HepG2 (cell line): Measurements from ENCODE around the gene VAV2. TPM values are rescaled to one million over a fixed set of nuclear protein-coding genes. Genes with fewer than 3 reads are reported as not detected.
A peak's percentile ranks its signal among the peaks of the same experiment; 100 is the strongest.

Source experiments
- ATAC-seq: fragments of 200-7000 bp; cut with Tn5 transposase; 3 replicates; pipeline ENCODE4 v1.9.1; 2020; ENCODE audit warnings: mild to moderate bottlenecking, moderate library complexity
- BruUV-seq: library from RNA; stranded (reverse); fragments of 400-500 nt; replicated peaks from 2 replicates; lab custom pipeline; 2021; lab: Mats Ljungman, UMichigan
- CTCF ChIA-PET: fragments of 300-600 bp; formaldehyde crosslinking; extraction: SDS; loops from one replicate; lab custom pipeline; 2021; ENCODE audit warnings: low total read pairs, inconsistent platforms, low intra/inter-chr PET ratio; lab: Yijun Ruan, JAX
- POLR2A ChIA-PET: fragments of 350-600 bp; sonication (Branson Sonifier 250); formaldehyde crosslinking; loops from one replicate; lab custom pipeline; 2020; ENCODE audit warnings: antibody characterized with exemption, inconsistent platforms; lab: Yijun Ruan, JAX
- DNase-seq: peaks from one replicate; pipeline ENCODE4 v3.0.0-alpha.2; 2015; ENCODE audit warnings: low spot score
- FAIRE-seq: peaks from 3 replicates; lab custom pipeline; 2011; peaks lifted over from hg19 to GRCh38; lab: Jason Lieb, UNC
- H2AFZ ChIP-seq: one replicate; pipeline ENCODE4 v1.6.1; 2011; ENCODE audit warnings: low read length, inconsistent platforms
- H3K27ac ChIP-seq: fragments of 300-600 bp; 3 replicates; pipeline ENCODE4 v1.8.0; 2011; ENCODE audit warnings: mixed run types, mild to moderate bottlenecking, mixed read lengths, low read length, inconsistent platforms; ENCODE audit not compliant: insufficient read depth; ENCODE audit errors: extremely low read length
- H3K27me3 ChIP-seq, 2 experiments: fragments of 200-600 bp in 1 of 2; 2 replicates in 1 of 2; 3 replicates in 1 of 2; pipeline versions ENCODE4 v1.6.0 to v1.8.0; 2011; ENCODE audit warnings: low read length in 2 of 2, mild to moderate bottlenecking in 2 of 2, moderate library complexity in 2 of 2, inconsistent platforms in 1 of 2; ENCODE audit not compliant: insufficient read depth in 2 of 2, control insufficient read depth in 1 of 2
- H3K36me3 ChIP-seq, 2 experiments: fragments of 200-600 bp in 1 of 2; replicated peaks in 1 of 2; 2 replicates in 1 of 2; 3 replicates in 1 of 2; pipeline versions ENCODE4 v1.5.1 to v1.8.0; 2011; ENCODE audit warnings: low read length in 2 of 2, inconsistent platforms in 1 of 2; ENCODE audit not compliant: insufficient read depth in 2 of 2, control insufficient read depth in 1 of 2
- H3K4me1 ChIP-seq: 2 replicates; pipeline ENCODE4 v1.5.1; 2012; ENCODE audit warnings: low read length, inconsistent platforms; ENCODE audit not compliant: insufficient read depth
- H3K4me2 ChIP-seq: 2 replicates; pipeline ENCODE4 v1.6.0; 2011; ENCODE audit warnings: low read depth, low read length, inconsistent platforms
- H3K4me3 ChIP-seq, 3 experiments: fragments of 200-600 bp in 1 of 3; sonication (generic), shearing (Covaris generic) in 1 of 3; replicated peaks in 1 of 3; 2 replicates each; pipeline ENCODE4 v1.5.1; 2011 to 2016; ENCODE audit warnings: low read length in 3 of 3, inconsistent platforms in 2 of 3, low read depth in 2 of 3, mild to moderate bottlenecking in 2 of 3, control low read depth in 1 of 3, mixed read lengths in 1 of 3; ENCODE audit not compliant: insufficient read depth in 1 of 3
- H3K79me2 ChIP-seq: one replicate; pipeline ENCODE4 v1.6.1; 2011; ENCODE audit warnings: low read length, inconsistent platforms; ENCODE audit not compliant: insufficient read depth
- H3K9ac ChIP-seq: 2 replicates; pipeline ENCODE4 v1.6.0; 2011; ENCODE audit warnings: mild to moderate bottlenecking, low read depth, low read length, inconsistent platforms; ENCODE audit not compliant: insufficient read depth
- H3K9me3 ChIP-seq: 2 replicates; pipeline ENCODE4 v1.5.1; 2012; ENCODE audit warnings: mild to moderate bottlenecking, low read length
- H4K20me1 ChIP-seq: 2 replicates; pipeline ENCODE4 v1.6.0; 2011; ENCODE audit warnings: inconsistent platforms, mild to moderate bottlenecking, low read length, moderate library complexity; ENCODE audit not compliant: insufficient read depth
- EED ChIP-seq: sonication (generic); formaldehyde crosslinking; IDR thresholded peaks from 2 replicates; pipeline ENCODE4 v1.5.0; 2020; ENCODE audit warnings: mild to moderate bottlenecking, missing genetic modification reagents
- FOXA3 ChIP-seq: IDR thresholded peaks from 2 replicates; pipeline ENCODE4 v1.6.1; 2016; ENCODE audit warnings: missing genetic modification reagents, missing compliant biosample characterization
- GPN1 ChIP-seq: sonication (generic); formaldehyde crosslinking; IDR thresholded peaks from 2 replicates; pipeline ENCODE4 v1.5.1; 2020; ENCODE audit warnings: missing genetic modification reagents, borderline replicate concordance
- KLF9 ChIP-seq: IDR thresholded peaks from 2 replicates; pipeline ENCODE4 v1.6.1; 2016; ENCODE audit warnings: low read depth
- SALL1 ChIP-seq: sonication (generic); formaldehyde crosslinking; IDR thresholded peaks from 2 replicates; pipeline ENCODE4 v1.8.0; 2022; ENCODE audit warnings: mild to moderate bottlenecking, missing genetic modification reagents
- TEAD3 ChIP-seq: optimal IDR thresholded peaks from 2 replicates; pipeline ENCODE3; 2016; ENCODE audit warnings: borderline replicate concordance
- ZNF570 ChIP-seq: sonication (generic); formaldehyde crosslinking; IDR thresholded peaks from 2 replicates; pipeline ENCODE4 v1.4.0; 2020; ENCODE audit warnings: mild to moderate bottlenecking, missing genetic modification reagents, borderline replicate concordance
- ZNF792 ChIP-seq: IDR thresholded peaks from 2 replicates; pipeline ENCODE4 v1.6.1; 2016
- ZNF816 ChIP-seq: sonication (generic); formaldehyde crosslinking; IDR thresholded peaks from 2 replicates; pipeline ENCODE4 v1.8.0; 2022; ENCODE audit warnings: missing genetic modification reagents, mild to moderate bottlenecking, borderline replicate concordance
- WGBS: methylation state at CpG from one replicate; pipeline ENCODE4 v1.1.6; 2017; ENCODE audit warnings: low lambda C conversion rate; 5-methylcytosine and 5-hydroxymethylcytosine counted together
- in situ Hi-C: cut with HindIII; loops from 2 replicates; pipeline ENCODE4 v1.10.0; 2017; ENCODE audit warnings: low pct_unique_long_range_greater_than_20kb; ENCODE audit not compliant: extremely low pct_ligation_motif_present
- intact Hi-C: fragments of 100-400 bp; cut with micrococcal nuclease; formaldehyde crosslinking; loops from one replicate; pipeline ENCODE4 v1.10.0; 2022; ENCODE audit not compliant: unreplicated experiment
- polyA plus RNA-seq, 8 experiments: library from polyadenylated mRNA; depleted of rRNA in 3 of 8; stranded (reverse) in 7 of 8; unstranded in 1 of 8; fragments of >200 nt; fragmentation: Illumina TruSeq in 4 of 8; extraction: Trizol in 4 of 8; gene quantifications; 2 replicates each; pipeline versions ENCODE4 v1.2.1 to v1.2.3, GENCODE V29; 2011 to 2016; ENCODE audit warnings: low read depth in 4 of 8, missing spikeins in 1 of 8, mixed read lengths in 1 of 8; ENCODE audit not compliant: insufficient read depth in 1 of 8
- total RNA-seq, 5 experiments: library from RNA; depleted of rRNA; stranded (reverse); fragments of >200 nt; fragmentation: Illumina TruSeq; extraction: Trizol; gene quantifications; 2 replicates each; pipeline ENCODE4 v1.2.3, GENCODE V29; 2016; ENCODE audit warnings: low read depth in 1 of 5
- TF ChIP-seq, protein P1 (sequence below): IDR thresholded peaks from 2 replicates; pipeline ENCODE4 v1.6.1; 2016; ENCODE audit warnings: control low read depth
- TF ChIP-seq, protein P2 (sequence below), 2 experiments: sonication (generic) in 1 of 2; formaldehyde crosslinking in 1 of 2; IDR thresholded peaks; 2 replicates each; pipeline versions ENCODE4 v1.4.0 to v1.6.1; 2016 to 2020; ENCODE audit warnings: borderline replicate concordance in 1 of 2, low read depth in 1 of 2, mild to moderate bottlenecking in 1 of 2, missing genetic modification reagents in 1 of 2
- TF ChIP-seq, protein P3 (sequence below): sonication (generic); formaldehyde crosslinking; IDR thresholded peaks from 2 replicates; pipeline ENCODE4 v1.5.1; 2020; ENCODE audit warnings: missing genetic modification reagents, mild to moderate bottlenecking, borderline replicate concordance
- TF ChIP-seq, protein P4 (sequence below): sonication (generic); formaldehyde crosslinking; IDR thresholded peaks from 2 replicates; pipeline ENCODE4 v1.9.0; 2021; ENCODE audit warnings: missing genetic modification reagents, borderline replicate concordance

The VAV2 gene
- total and polyA plus RNA-seq, 2 of the 13 experiments (the other 11 are each of a cell fraction or from before 2014, with no cell fraction given), result 22.5 to 22.9 TPM

DNA sequence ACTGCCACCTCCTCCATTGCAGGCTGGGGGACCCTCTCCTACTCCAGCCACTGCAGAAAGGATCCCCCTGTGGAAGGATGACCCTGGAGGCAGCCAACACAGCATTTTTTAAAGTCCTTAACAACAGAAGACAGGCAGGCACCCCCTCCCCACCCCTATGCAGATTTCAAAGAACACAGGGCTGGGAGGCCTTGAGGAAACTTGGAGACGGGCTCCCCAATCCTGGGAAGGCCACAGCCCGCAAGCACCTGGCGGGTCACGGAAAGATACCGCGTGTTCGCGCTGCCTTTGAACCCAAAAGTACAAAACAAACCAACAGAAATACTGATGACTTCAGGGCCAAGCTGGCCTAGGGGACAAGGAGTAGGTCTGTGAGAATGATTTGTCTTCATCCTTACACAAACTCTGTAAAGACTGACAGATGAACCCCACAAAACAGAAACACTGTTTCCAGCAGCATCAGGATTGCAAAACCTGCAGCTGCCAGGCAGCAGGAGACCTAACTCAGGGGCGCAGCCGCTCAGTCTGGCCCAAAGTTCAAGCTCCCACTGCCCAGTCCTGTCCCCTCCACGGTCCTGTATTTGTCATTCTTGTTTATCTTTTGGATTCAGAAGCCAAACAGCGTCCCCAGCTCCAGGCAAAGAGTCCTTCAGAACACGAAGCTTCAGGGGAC lies 13.8 kb downstream of the VAV2 start (continued):
- TF ChIP-seq ZNF792 (CRISPR knock-in tag) (peak; percentile 43; the same call in 1 of the 2 replicates), TEAD3 (CRISPR knock-in tag) (peak; percentile 31), SALL1 (peak; percentile 88), FOXA3 (peak; percentile 87), ZNF816 (CRISPR knock-in tag) (no peak)
- TF ChIP-seq, all 625 proteins: peak for 161

DNA sequence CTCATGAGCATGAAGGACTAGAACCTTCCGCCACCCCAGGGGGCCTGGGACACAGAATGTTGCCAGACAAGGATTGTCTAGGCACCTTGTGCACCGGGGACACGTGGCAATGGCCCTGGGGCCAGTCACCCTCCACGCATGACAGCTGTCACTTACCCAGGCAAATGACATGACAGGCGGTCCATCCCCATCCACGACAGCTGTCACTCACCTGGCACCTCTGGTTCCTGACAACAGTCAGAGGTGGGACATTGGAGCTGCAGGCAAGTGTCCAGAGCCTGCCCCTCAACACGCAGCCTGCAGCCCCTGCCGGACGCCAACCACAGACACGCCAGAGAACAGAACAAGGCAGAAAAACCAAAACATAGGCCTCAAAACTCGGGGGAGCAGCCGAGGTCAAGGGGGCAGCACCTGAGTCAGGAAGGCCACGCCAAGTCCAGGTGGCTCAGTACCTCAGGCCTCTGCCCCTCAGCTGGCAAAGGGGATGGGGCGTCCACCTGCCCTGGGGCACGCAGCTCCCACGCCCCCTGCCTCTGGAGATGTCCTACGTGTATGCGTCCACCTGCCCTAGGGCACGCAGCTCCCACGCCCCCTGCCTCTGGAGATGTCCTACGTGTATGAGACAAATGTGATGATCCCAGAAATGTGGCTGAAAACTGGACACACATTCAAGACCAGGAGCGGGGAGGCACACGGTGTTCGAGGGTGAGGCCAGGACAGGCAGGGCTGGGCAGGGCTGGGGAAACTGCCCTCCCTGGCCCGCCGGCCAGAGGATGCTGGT lies 14.5 kb downstream of the VAV2 start:
- ATAC-seq (no peak), DNase-seq (no peak), FAIRE-seq (no peak)
- POLR2A ChIA-PET, result interaction anchor here (1.3 to 2.7 kb wide), 4 partner anchors 16 to 188 kb away, joined by 5 to 19 read pairs (median 5); no protein-coding TSS in a partner anchor
- Histone ChIP-seq H3K4me3 (peak overlapping the region; percentile 9 to 73 (median 17); a peak in 3 of 6 replicates), H3K4me1 (peaks cover 96% of the 10 kb centered on the region), H3K27ac (peak overlapping the region; percentile 92), H3K79me2 (peaks cover 96% of the 10 kb centered on the region), H3K27me3 (no peaks in the 10 kb centered on the region), H3K9me3 (no peaks in the 10 kb centered on the region), H2AFZ (no peak overlapping the region), H3K9ac (peak overlapping the region; percentile 31; the same call in 1 of the 2 replicates), H4K20me1 (peaks cover 11% of the 10 kb centered on the region; the same call in 1 of the 2 replicates), H3K4me2 (peak overlapping the region; percentile 95), H3K36me3 (peaks cover 0 to 8% of the 10 kb centered on the region in 2 experiments; a peak in 1 of 5 replicates)
- in situ Hi-C loops, result no loop called here
- 92% methylated on average over 12 of the region's 26 CpGs for WGBS
- CTCF ChIA-PET, result no interaction called here
- intact Hi-C loops, result loop anchor here (1.0 to 5.0 kb wide), 3 partner anchors 17 to 85 kb away; no protein-coding TSS in a partner anchor
- no TSS peak for BruUV-seq
- no peak for TF ChIP-seq KLF9 (CRISPR knock-in tag)
- TF ChIP-seq, protein P1, sequence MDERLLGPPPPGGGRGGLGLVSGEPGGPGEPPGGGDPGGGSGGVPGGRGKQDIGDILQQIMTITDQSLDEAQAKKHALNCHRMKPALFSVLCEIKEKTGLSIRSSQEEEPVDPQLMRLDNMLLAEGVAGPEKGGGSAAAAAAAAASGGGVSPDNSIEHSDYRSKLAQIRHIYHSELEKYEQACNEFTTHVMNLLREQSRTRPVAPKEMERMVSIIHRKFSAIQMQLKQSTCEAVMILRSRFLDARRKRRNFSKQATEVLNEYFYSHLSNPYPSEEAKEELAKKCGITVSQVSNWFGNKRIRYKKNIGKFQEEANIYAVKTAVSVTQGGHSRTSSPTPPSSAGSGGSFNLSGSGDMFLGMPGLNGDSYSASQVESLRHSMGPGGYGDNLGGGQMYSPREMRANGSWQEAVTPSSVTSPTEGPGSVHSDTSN (CRISPR knock-in tag), result peak; percentile 32; the same call in 1 of the 2 replicates
- TF ChIP-seq, protein P2, sequence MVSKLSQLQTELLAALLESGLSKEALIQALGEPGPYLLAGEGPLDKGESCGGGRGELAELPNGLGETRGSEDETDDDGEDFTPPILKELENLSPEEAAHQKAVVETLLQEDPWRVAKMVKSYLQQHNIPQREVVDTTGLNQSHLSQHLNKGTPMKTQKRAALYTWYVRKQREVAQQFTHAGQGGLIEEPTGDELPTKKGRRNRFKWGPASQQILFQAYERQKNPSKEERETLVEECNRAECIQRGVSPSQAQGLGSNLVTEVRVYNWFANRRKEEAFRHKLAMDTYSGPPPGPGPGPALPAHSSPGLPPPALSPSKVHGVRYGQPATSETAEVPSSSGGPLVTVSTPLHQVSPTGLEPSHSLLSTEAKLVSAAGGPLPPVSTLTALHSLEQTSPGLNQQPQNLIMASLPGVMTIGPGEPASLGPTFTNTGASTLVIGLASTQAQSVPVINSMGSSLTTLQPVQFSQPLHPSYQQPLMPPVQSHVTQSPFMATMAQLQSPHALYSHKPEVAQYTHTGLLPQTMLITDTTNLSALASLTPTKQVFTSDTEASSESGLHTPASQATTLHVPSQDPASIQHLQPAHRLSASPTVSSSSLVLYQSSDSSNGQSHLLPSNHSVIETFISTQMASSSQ (IDR thresholded peaks at IDR 0.05; ENCODE audit: low read depth), result no peak
- TF ChIP-seq, protein P2 (CRISPR knock-in tag; IDR thresholded peaks at IDR 0.05; ENCODE audit: borderline replicate concordance), result no peak
- TF ChIP-seq, protein P3, sequence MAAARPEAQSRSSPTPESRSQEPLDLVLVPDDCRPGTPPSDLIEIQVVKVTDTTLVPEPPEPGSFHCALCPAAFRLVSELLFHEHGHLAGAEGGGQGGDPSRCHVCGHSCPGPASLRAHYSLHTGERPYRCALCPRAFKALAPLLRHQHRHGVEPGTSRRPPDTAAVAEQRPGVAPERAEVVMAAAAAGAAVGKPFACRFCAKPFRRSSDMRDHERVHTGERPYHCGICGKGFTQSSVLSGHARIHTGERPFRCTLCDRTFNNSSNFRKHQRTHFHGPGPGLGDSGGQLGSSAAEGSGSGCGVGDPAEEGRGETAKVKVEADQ, result no peak
- TF ChIP-seq, protein P4, sequence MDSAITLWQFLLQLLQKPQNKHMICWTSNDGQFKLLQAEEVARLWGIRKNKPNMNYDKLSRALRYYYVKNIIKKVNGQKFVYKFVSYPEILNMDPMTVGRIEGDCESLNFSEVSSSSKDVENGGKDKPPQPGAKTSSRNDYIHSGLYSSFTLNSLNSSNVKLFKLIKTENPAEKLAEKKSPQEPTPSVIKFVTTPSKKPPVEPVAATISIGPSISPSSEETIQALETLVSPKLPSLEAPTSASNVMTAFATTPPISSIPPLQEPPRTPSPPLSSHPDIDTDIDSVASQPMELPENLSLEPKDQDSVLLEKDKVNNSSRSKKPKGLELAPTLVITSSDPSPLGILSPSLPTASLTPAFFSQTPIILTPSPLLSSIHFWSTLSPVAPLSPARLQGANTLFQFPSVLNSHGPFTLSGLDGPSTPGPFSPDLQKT (CRISPR knock-in tag), result no peak
- TF ChIP-seq GPN1, result no peak
- no peak for TF ChIP-seq EED
- no peak for TF ChIP-seq ZNF570 (CRISPR knock-in tag)
